Fibroblast of the conjunctiva (primary cell): ENCODE measurements around the gene VRTN.
A peak's percentile ranks its signal among the peaks of the same experiment; 100 is the strongest.
"Not testable (repeated sequence)": the region's sequence is repeated elsewhere in the genome, so short reads cannot be mapped to it uniquely, and the experiment has no call there.

Experiments
- DNase-seq: peaks from one replicate; pipeline ENCODE4 v3.0.0-alpha.2; 2010; ENCODE audit warnings: low read depth

Gene VRTN

DNA sequence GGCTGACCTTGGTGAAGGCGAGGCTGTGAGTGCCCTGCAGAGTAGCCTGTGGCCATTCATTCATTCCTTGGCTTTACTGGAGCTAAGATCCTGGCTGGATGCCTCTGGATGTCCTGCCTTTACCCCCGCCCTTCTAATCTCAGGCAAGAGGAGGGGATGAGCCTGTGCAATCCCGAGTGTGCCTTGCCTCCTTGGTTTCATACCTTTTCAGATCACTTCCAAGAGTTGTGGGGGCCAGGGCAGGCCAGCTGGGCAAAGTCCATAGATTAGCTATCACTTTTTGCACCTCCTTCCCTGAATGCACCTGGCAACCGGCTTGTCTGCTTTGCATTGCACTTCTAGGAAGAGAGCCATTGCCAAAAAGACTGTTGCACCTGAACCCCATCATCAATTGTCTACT lies 1.5 kb downstream of the VRTN start:
- no peak for DNase-seq

GRCh38 chr14:74350211-74350927 lies 2.1 kb downstream of the VRTN start:
- DNase-seq: no peak

DNA sequence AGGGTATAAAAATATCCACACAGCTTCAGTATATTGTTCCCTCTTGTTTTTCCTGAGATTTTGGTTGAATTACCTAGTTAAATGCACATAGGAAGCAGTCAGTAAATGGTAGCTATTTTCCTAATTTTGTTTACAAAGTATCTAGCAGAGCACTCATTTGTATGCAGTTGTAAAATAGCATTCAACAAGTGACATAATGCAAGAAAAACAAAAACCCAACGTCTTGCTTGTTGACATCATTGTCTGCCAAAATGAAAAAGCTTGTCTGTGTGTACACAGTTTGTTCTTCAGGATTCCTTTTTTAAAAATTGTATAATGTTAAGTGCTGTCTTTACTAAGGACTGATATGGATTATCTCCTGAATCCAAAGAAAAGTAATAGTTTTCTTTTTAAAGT lies 2.7 kb downstream of the VRTN start:
- DNase-seq: no peak

GRCh38 chr14:74356892-74357575 lies 8.8 kb downstream of the VRTN start:
- DNase-seq: no peak

- DNase-seq: no peak
Observed at GRCh38 chr14:74357585-74357984, 9.3 kb downstream of the VRTN start.

DNA sequence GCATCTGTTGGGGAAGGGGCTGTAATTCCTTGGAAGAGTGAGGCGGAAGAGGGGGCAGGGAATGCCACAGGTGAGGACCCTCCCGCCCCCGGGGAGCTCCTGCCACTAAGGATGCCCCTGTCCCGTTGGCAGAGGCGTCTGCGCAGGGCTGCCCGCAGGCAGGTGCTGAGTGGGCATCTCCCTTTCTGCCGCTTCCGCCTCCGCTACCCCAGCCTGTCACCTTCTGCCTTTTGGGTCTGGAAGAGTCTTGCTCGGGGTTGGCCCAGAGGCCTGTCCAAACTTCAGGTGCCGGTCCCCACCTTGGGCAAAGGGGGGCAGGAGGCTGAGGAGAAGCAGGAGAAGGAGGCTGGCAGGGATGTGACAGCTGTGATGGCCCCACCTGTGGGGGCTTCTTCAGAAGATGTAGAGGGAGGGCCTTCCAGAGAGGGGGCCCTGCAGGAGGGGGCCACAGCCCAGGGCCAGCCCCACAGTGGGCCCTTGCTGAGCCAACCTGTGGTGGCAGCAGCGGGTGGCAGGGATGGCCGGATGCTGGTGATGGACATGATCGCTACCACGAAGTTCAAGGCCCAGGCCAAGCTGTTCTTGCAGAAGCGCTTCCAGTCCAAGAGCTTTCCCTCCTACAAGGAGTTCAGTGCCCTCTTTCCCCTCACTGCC lies 10.0 kb downstream of the VRTN start:
- no peak for DNase-seq

GRCh38 chr14:74360163-74360562 lies 11.9 kb downstream of the VRTN start:
- no peak for DNase-seq

GRCh38 chr14:74362361-74362915 lies 14.2 kb downstream of the VRTN start:
- peak; percentile 49 for DNase-seq

DNA sequence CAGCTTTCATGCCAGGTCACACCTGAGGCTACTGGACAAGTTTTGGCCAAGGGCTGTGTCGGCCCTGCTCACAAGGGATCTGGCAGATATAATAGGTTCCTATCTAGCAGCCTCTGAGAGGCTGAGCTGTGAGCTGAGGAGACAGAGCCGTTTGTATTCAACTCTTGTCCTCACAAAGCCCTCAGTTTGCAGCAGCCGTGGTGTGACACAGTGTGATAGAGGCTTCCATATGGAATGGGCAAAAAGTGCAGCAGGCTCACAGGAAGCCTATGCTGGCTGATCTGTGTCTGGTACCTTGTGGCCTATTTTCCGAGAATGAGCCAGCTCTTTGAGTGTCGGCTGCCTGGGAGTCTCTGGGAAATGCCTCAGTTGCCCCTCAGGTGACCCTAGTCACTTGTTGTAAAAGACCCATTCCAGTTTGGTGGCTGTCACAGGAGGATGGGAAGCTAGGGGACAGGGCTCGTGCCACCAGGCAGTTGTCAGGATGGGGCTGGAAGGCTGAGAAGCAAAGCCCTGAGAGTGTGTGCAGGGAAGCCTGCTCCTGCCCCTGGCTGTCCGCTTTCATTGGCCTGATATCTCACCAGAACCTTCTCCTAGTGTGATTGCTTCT lies 16.1 kb downstream of the VRTN start:
- DNase-seq: no peak

GRCh38 chr14:74368026-74368425 lies 19.8 kb downstream of the VRTN start:
- no peak for DNase-seq

DNA sequence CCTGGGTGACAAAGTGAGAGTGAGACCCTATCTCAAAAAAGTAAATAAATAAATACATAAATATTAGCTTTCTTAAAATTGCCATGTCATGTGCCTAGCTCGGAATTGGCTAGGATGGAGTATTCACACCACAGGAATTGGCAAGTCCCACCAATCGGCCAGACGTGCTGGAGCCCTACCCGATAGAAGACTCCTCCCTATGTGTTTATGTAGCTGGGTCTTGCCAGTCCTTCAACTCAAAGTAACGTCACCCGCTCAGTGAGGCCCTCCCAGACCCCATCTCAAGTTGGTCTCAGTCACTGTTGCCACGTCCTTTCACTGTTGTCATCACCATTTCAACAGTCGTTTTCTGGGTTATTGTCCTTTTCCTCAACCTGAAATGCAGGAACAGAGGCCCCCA lies 20.2 kb downstream of the VRTN start:
- DNase-seq: no peak

- no peak for DNase-seq
Observed at GRCh38 chr14:74377976-74378690, 29.9 kb downstream of the VRTN start.

DNA sequence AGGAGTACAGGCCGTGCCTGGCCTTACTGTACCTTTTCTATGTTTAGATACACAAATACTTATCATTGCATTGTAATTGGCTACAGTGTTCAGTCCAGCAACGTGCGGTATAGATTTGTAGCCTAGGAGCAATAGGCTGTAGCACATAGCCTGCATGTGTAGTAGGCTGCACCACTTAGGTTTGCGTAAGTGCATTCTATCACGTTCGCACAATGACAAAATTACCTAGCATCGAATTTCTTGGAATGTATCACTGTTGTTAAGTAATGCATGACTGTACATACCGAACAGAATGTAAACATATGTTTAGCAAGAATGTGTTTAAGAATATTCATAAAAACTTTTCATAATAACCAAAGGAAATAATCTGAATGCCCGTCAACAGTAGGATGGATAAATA lies 31.9 kb downstream of the VRTN start:
- DNase-seq: no peak

DNA sequence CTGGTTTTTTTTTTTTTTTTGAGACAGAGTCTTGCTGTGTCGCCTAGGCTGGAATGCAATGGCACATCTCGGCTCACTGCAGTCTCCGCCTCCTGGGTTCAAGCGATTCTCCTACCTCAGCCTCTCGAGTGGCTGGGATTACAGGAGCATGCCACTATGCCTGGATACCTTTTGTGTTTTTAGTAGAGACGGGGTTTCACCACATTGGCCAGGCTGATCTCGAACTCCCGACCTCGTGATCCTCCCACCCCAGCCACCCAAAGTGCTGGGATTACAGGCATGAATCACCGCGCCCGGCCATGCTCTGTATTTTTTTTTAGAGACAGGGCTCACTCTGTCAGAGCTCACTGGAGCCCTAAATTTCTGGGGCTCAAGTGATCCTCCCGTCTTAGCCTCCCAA lies 32.6 kb downstream of the VRTN start:
- DNase-seq: no peak

DNA sequence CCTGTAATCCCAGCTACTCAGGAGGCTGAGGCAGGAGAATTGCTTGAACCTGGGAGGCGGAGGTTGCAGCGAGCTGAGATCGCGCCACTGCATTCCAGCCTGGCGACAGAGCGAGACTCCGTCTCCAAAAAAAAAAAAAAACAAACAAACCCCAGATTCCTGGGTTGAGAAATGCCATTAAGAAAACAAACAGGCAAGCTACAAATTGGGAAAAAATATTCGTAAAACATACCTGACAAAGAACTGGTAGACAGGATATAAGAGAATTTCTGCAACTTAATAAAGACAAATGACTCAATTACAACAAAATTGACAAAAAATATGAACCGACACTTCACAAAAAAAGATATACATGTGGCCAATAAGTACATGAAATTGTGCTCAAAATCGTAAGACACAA lies 33.3 kb downstream of the VRTN start:
- DNase-seq: not testable (repeated sequence)

DNA sequence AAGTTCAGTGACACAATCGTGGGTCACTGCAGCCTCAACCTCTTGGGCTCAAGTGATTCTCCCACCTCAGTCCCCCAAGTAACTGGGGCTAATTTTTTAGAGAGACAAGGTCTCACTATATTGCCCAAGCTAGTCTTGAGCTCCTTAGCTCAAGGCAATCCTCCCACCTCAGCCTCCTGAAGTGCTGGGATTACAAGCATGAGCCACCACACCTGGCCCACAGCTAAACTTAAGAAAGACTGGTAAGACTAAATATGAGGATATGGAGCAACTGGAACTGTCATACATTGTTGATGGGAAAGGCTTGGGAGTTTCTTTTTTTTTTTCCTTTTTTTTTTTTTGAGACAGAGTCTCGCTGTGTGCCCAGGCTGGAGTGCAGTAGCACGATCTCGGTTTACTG lies 34.0 kb downstream of the VRTN start:
- DNase-seq: no peak

- no peak for DNase-seq
Observed at GRCh38 chr14:74389980-74390379, 41.7 kb downstream of the VRTN start.

DNA sequence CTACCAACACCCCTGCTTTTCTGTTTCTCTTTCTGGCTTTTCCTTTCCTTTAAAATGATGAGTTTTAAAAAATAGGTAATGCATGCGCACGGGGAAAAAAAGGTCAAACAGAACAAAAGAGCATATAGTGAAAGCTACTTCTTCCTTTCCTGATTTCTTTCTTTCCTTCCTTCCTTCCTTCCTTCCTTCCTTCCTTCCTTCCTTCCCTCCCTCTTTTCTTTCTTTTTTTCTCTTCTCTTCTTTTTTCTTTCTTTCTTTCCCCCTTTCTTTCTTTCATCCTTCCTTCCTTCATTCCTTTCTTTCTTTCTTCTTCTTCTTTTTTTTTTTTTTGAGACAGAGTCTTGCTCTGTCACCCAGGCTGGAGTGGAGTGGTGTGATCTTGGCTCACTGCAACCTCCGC lies 42.2 kb downstream of the VRTN start:
- not testable (repeated sequence) for DNase-seq

DNA sequence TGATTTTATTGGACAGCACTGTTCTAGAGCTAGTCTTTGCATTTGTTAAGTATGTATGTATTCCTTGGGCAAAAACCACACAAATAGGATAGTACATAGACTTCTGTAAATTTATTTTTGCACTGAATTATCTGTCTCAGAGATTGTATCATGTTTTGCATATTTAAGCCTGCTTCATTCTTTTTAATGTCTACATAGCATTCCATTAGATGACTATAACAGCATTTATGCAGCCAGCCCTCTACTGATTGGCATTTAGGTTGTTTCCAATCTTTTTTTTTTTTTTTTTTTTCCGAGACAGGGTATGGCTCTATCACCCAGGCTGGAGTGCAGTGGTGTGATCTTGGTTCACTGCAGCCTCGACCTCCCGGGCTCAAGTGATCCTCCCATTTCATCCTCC lies 43.2 kb downstream of the VRTN start:
- DNase-seq: no peak

- DNase-seq: no peak
Observed at GRCh38 chr14:74392616-74393570, 44.6 kb downstream of the VRTN start.

DNA sequence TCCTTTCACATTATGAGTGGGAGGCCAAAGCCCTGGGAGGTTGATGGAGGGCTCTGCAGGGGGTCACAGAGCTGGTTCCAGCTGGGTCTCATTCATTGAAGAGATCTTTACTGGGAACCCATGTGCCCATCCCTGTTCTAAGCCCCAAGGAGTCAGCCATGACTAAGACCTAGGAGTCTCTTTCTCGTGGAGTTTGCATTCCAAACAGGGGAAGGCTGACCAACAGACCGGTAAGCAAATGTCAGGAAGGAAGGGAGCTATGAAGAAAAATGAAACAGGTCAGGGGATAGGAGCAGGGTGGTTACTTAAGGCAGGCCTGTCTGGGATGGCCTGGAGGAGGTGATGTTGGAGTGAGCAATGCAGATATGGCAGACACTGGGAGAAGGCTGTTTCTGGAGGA lies 46.3 kb downstream of the VRTN start:
- DNase-seq: no peak
